Measurements from ENCODE around the gene PCBP3.
"Not testable (repeated sequence)": the region's sequence is repeated elsewhere in the genome, so short reads cannot be mapped to it uniquely, and the experiment has no call there.

PCBP3 gene

GRCh38 chr21:45845770-45846090 is 202.2 kb downstream of the PCBP3 start:
- no peak for DNase-seq (ENCODE audit: low read depth)

- DNase-seq (ENCODE audit: low read depth), result no peak
Observed at GRCh38 chr21:45846373-45847160, 203.0 kb downstream of the PCBP3 start.

- no peak for DNase-seq (ENCODE audit: low read depth)
Observed at GRCh38 chr21:45847870-45848269, 204.3 kb downstream of the PCBP3 start.

GRCh38 chr21:45848331-45848730 is 204.8 kb downstream of the PCBP3 start:
- DNase-seq (ENCODE audit: low read depth), result no peak

- DNase-seq (ENCODE audit: low read depth), result no peak
Observed at GRCh38 chr21:45848805-45849204, 205.3 kb downstream of the PCBP3 start.

- DNase-seq (ENCODE audit: low read depth), result no peak
Observed at GRCh38 chr21:45849651-45850050, 206.1 kb downstream of the PCBP3 start.

GRCh38 chr21:45850181-45850580 is 206.7 kb downstream of the PCBP3 start:
- DNase-seq (ENCODE audit: low read depth), result no peak

- not testable (repeated sequence) for DNase-seq (ENCODE audit: low read depth)
Observed at GRCh38 chr21:45852386-45852785, 208.9 kb downstream of the PCBP3 start.

GRCh38 chr21:45852886-45853400 is 209.4 kb downstream of the PCBP3 start:
- DNase-seq (ENCODE audit: low read depth), result no peak

- no peak for DNase-seq (ENCODE audit: low read depth)
Observed at GRCh38 chr21:45853703-45854342, 210.3 kb downstream of the PCBP3 start.

GRCh38 chr21:45854690-45855247 is 211.2 kb downstream of the PCBP3 start:
- DNase-seq (ENCODE audit: low read depth), result no peak

- DNase-seq (ENCODE audit: low read depth), result no peak
Observed at GRCh38 chr21:45855248-45855811, 211.8 kb downstream of the PCBP3 start.

GRCh38 chr21:45856442-45856841 is 212.9 kb downstream of the PCBP3 start:
- no peak for DNase-seq (ENCODE audit: low read depth)

GRCh38 chr21:45856906-45857305 is 213.4 kb downstream of the PCBP3 start:
- DNase-seq (ENCODE audit: low read depth), result no peak

GRCh38 chr21:45857761-45858160 is 214.2 kb downstream of the PCBP3 start:
- no peak for DNase-seq (ENCODE audit: low read depth)

GRCh38 chr21:45858180-45858579 is 214.7 kb downstream of the PCBP3 start:
- DNase-seq (ENCODE audit: low read depth), result no peak

GRCh38 chr21:45859041-45859761 is 215.7 kb downstream of the PCBP3 start:
- no peak for DNase-seq (ENCODE audit: low read depth)

- DNase-seq (ENCODE audit: low read depth), result no peak
Observed at GRCh38 chr21:45859762-45860357, 216.3 kb downstream of the PCBP3 start.

- DNase-seq (ENCODE audit: low read depth), result no peak
Observed at GRCh38 chr21:45860493-45861155, 217.1 kb downstream of the PCBP3 start.

GRCh38 chr21:45861156-45861870 is 217.8 kb downstream of the PCBP3 start:
- no peak for DNase-seq (ENCODE audit: low read depth)

Data from stimulated activated CD8-positive, alpha-beta memory T cell treated with anti-CD3 and anti-CD28 coated beads, Interleukin-15, amount 100 ng/mL, for 24 hours (primary cell).